Measurements from ENCODE around the gene G6PD. TPM values are rescaled to one million over a fixed set of nuclear protein-coding genes. Genes with fewer than 3 reads are reported as not detected.
"Not testable (repeated sequence)": the region's sequence is repeated elsewhere in the genome, so short reads cannot be mapped to it uniquely, and the experiment has no call there.

G6PD gene
- total RNA-seq = 10.4 TPM
- long read RNA-seq, partial matches to known transcripts = 2 of 4 reads
- long read RNA-seq, other reads (novel, unspliced or antisense) = 0 of 4 reads

DNA sequence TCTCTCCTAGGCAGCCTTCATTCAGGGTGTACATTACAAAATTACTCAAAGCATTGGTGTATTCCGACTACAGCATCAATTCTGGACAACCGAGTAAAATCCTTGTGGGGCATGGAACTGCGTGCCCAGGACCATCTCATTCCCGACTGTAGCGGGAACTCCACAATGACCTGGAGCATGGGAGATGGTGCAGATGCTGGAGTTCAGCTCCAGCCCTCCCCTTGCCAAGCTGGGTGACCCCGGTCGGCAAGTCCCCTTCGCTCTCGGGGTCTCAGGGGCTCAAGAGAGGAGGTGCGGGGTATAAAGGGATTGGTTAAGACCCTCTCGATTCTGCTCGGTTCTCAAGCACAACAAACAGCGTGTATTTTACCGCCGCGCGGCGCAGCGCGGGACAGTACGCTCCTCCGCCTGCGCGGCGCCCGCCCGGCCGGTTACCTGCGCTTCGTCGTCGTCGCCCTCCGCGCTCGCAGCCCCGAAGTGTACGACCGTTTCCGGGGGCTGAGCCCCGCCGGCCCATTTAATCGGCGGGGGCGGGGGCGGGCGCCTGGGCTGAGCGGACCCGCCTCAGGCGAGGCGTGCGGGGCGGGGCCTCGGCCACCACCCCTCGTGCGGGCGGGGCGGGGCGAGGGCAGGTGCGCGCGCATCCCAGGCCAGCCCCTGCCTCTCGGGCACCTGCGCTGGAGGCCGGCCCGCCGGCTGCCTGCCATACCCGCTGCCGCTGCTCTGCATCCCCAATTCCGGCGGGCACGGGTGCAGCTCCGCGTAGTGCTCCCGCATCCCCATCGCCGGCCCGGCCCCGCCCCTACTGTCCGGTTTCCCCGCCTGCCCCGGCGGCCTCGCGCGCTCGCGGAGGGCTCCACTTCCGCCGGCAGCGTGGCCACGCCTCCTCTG is at the start of gene G6PD:
Gene G6PD, minus strand, starts transcription at position 493 of the 891 bp plus-strand sequence. CDS start 691 bp downstream, outside the sequence.
- intact Hi-C loops (cut with micrococcal nuclease) = no loop called here
- DNase-seq (peak; percentile 87), ATAC-seq (peak; percentile 84)

GRCh38 chrX:154595559-154596249 is 49.1 kb upstream of the G6PD start:
- intact Hi-C loops (cut with micrococcal nuclease) = no loop called here
- ATAC-seq = no peak

GRCh38 chrX:154594491-154594890 is 47.8 kb upstream of the G6PD start:
- ATAC-seq = no peak
- no peak for DNase-seq
- intact Hi-C loops (cut with micrococcal nuclease) = no loop called here

More at GRCh38 chrX:154595559-154596249, 49.1 kb upstream of the G6PD start:
- DNase-seq = no peak

GRCh38 chrX:154593201-154593600 is 46.6 kb upstream of the G6PD start:
- no peak for DNase-seq
- ATAC-seq = no peak
- intact Hi-C loops (cut with micrococcal nuclease) = no loop called here

DNA sequence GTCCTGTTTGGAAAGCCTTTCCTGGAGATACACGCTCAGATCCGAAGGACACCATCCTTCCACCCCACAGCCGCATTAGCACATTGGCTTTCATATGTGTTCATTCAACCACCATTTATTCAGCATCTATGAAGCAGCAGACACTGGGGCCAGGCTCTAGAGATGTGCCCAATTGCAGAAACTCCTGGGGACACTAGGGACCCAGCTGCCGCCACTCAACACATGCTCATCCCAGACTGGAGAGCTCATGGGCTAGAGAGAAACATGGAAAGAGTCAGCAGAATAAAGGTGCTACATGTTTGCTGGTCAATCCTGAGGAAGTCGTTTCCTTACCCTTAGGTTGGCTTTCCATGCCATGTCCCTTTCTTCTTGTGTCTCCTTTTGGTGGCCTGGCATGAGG is 45.9 kb upstream of the G6PD start:
- no peak for DNase-seq
- ATAC-seq = no peak
- intact Hi-C loops (cut with micrococcal nuclease) = no loop called here

DNA sequence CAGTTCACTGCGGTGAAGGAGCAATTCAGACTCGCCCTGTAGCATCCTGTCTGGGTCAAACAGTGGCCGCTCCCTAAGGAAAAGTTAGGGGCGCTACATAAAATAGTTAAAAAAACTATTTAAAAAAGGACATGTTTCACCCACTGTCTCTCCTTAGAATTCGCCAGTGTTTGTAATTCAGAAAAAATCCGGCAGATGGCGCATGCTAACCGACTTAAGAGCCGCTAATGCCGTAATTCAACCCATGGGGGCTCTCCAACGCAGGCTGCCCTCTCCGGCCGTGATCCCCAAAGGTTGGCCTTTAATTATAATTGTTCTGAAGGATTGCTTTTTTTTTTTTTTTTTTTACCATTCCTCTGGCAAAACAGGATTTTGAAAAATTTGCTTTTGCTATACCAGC is 43.8 kb upstream of the G6PD start:
- intact Hi-C loops (cut with micrococcal nuclease) = not testable (repeated sequence)

DNA sequence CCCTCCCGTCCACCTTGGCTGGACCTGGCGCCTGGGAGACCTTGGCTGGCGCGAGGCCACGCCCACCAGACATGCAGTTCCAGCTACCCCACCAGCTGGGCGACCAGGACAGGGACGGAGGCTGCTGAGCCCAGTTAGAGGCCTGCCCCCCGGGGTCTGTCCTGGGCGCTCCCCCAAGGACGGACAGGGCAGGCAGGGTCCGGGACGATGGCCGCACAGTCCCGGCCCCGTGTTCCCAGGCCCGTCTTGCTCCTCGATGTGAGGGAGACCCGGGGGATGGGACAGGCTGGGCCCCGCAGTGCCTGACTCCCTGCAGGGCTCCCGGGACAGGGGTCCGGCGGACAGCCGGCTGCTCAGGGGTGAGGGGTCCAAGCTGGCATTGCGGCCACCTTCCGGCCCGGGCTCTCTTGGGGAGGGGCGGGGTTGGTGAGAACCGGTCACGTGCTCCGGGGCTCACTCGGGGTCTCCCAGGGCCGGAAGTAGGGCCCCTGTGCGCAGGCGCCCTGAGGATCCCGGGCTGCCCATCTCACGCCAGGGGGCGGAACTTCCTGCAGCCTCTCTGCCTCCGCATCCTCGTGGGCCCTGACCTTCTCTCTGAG is 38.0 kb upstream of the G6PD start, which contains the start of gene CTAG1A:
Gene CTAG1A, plus strand, starts transcription at position 549 of the 599 bp plus-strand sequence. CDS start 74 bp downstream, outside the sequence.
- DNase-seq; ATAC-seq; intact Hi-C loops (cut with micrococcal nuclease): not testable (repeated sequence)

More for the DNA sequence above, 43.8 kb upstream of the G6PD start:
- not testable (repeated sequence) for DNase-seq, ATAC-seq

GRCh38 chrX:154582994-154583393 is 36.3 kb upstream of the G6PD start:
- DNase-seq; intact Hi-C loops (cut with micrococcal nuclease): not testable (repeated sequence)
- ATAC-seq = peak; percentile 65

GRCh38 chrX:154575076-154575475 is 28.4 kb upstream of the G6PD start:
- intact Hi-C loops (cut with micrococcal nuclease); DNase-seq: not testable (repeated sequence)
- ATAC-seq = peak; percentile 68

GRCh38 chrX:154573061-154573460 is 26.4 kb upstream of the G6PD start:
- intact Hi-C loops (cut with micrococcal nuclease); ATAC-seq; DNase-seq: not testable (repeated sequence)

DNA sequence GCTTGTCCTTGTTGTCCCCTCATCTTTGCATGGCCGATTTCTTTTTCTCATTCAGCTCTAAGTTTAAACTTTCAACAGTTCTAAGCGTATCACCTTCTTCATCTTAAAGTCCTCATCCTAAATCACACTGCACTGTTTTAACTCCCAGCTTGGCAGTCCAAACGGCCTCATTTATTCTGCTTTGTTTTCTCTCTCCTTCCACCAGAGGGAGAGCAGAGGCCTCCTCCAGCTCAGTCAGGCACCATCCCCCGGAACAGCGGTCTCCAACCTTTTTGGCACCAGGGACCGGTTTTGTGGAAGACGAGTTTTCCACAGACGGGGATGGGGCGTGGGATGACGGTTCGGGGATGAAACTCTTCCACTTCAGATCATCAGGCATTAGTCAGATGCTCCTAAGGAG is 23.7 kb upstream of the G6PD start:
- not testable (repeated sequence) for ATAC-seq

GRCh38 chrX:154562295-154562694 is 15.6 kb upstream of the G6PD start:
- DNase-seq; intact Hi-C loops (cut with micrococcal nuclease): not testable (repeated sequence)
- ATAC-seq = peak; percentile 93

More for the DNA sequence above, 23.7 kb upstream of the G6PD start:
- intact Hi-C loops (cut with micrococcal nuclease); DNase-seq: not testable (repeated sequence)

- intact Hi-C loops (cut with micrococcal nuclease); ATAC-seq; DNase-seq: not testable (repeated sequence)
These were observed 13.7 kb upstream of the G6PD start for GRCh38 chrX:154560326-154560725.

GRCh38 chrX:154558896-154559295 is 12.2 kb upstream of the G6PD start:
- DNase-seq; intact Hi-C loops (cut with micrococcal nuclease); ATAC-seq: not testable (repeated sequence)

DNA sequence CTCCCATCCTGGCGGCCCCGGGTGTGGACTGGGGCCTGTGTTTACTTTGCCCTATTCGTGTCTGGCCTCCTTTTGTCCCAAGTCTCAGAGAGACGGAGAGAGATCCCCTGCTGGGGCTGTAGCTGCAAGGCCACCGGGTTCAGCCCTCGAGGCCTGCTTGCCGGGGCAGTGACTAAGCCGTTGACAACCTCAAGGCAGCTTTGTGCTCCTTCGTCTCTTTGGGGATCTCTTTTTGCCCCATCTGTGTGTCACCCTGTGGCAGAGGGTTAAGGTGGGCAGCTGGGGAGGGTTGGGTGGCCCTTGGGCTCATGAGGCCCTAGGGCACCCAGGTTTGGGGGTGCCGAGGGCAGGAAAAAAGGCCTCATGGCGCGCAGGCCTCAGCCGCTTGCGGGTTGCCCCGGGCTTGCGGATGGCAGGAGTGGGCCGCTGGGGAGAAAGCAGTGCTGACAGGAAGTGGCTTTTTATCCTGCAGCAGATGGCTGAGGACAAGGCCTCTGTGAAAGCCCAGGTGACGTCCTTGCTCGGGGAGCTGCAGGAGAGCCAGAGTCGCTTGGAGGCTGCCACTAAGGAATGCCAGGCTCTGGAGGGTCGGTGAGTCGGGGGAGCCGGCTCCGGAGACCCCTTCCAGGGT is 11.5 kb upstream of the G6PD start:
- DNase-seq; intact Hi-C loops (cut with micrococcal nuclease): not testable (repeated sequence)

DNA sequence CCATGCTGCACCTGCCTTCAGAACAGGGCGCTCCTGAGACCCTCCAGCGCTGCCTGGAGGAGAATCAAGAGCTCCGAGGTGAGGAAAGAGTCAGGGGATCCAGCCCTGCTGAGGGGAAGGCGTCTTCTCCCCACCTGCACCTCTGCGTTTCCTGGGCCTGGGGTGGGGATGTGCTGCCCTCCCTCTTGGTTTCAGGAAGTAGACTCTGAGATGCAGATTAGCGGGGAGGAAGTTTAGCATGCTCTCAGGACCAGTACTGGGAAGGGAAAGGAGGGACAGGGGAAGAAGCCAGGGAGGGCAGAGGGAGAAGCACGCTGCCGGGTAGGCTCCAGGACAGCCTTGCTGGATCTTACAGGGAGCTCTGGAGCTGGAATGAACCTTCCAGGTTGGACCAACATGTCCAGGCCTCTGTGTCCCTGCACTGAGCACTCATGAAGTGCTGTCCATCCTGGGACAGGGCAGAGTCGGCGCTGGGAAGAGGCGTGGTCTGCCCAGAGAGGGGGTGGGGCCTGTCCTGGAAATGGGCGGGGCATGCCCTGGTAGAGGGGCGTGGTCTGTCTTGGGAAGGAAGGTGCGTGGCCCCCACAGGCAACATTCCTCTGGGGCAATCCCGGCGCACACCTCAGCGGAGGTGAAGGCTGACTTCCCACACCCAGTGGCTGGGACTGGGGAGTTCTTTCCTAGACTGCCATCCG is 5.6 kb upstream of the G6PD start:
- ATAC-seq; DNase-seq; intact Hi-C loops (cut with micrococcal nuclease): not testable (repeated sequence)

More for the DNA sequence above, 11.5 kb upstream of the G6PD start:
- ATAC-seq = not testable (repeated sequence)

DNA sequence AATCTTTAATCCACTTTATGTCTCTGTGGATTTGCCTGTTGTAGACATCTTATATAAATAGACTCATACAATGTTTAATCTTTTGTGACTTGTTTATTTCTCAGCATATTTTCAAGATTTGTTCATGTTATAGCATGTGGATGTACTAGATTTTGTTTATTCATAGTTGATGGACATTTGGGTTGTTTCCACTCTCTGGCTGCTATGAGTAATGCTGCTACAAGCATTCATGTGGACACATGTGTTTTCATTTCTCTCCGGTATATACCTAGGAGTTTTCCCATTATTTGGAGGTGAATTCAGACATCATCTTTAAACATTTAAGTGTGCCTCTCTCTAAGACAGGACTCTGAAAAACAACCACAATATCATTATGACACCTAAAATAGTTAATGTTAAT is 3.1 kb upstream of the G6PD start:
- ATAC-seq (no peak), DNase-seq (no peak)
- intact Hi-C loops (cut with micrococcal nuclease) = no loop called here

- intact Hi-C loops (cut with micrococcal nuclease) = no loop called here
- no peak for ATAC-seq
These were observed 1.3 kb upstream of the G6PD start for GRCh38 chrX:154548028-154548316.

More at GRCh38 chrX:154548028-154548316, 1.3 kb upstream of the G6PD start:
- DNase-seq = no peak
